ENCODE measurements around the gene ADM5.

The ADM5 gene

GRCh38 chr19:49658139-49658517, 31.3 kb upstream of the ADM5 start:
- DNase-seq (ENCODE audit: low read depth in 4 of 4, low spot score in 1 of 4), result no peak

- no peak for DNase-seq (ENCODE audit: low read depth in 4 of 4, low spot score in 1 of 4)
These were observed 30.6 kb upstream of the ADM5 start for GRCh38 chr19:49658566-49659442.

- no peak for DNase-seq (ENCODE audit: low read depth in 4 of 4, low spot score in 1 of 4)
These were observed 28.9 kb upstream of the ADM5 start for GRCh38 chr19:49660338-49660961.

GRCh38 chr19:49662011-49662410, 27.4 kb upstream of the ADM5 start:
- DNase-seq (ENCODE audit: low read depth in 4 of 4, low spot score in 1 of 4), result no peak

GRCh38 chr19:49663224-49663623, 26.2 kb upstream of the ADM5 start:
- no peak for DNase-seq (ENCODE audit: low read depth in 4 of 4, low spot score in 1 of 4)

- DNase-seq (ENCODE audit: low read depth in 4 of 4, low spot score in 1 of 4), result peak; percentile 87 to 91 (median 90)
These were observed 25.0 kb upstream of the ADM5 start for GRCh38 chr19:49664171-49665035.

- no peak for DNase-seq (ENCODE audit: low read depth in 4 of 4, low spot score in 1 of 4)
These were observed 24.4 kb upstream of the ADM5 start for GRCh38 chr19:49665036-49665350.

- DNase-seq (ENCODE audit: low read depth in 4 of 4, low spot score in 1 of 4), result peak; percentile 99 to 100 (median 100)
These were observed 23.9 kb upstream of the ADM5 start, which contains the start of the genes BCL2L12 and IRF3 for GRCh38 chr19:49665351-49666119. Gene BCL2L12 (plus strand): TSS chr19:49665933. CDS start chr19:49666693, 760 bp downstream. Gene IRF3 (minus strand): TSS chr19:49665857. CDS start chr19:49664838, 1,019 bp downstream.

GRCh38 chr19:49666120-49666444, 23.3 kb upstream of the ADM5 start:
- DNase-seq (ENCODE audit: low read depth in 4 of 4, low spot score in 1 of 4), result no peak

GRCh38 chr19:49667473-49667872, 21.9 kb upstream of the ADM5 start:
- DNase-seq (ENCODE audit: low read depth in 4 of 4, low spot score in 1 of 4), result no peak

- no peak for DNase-seq (ENCODE audit: low read depth in 4 of 4, low spot score in 1 of 4)
These were observed 19.9 kb upstream of the ADM5 start for GRCh38 chr19:49669516-49669915.

- DNase-seq (ENCODE audit: low read depth in 4 of 4, low spot score in 1 of 4), result peak; percentile 59 to 68 (median 62)
These were observed 17.1 kb upstream of the ADM5 start for GRCh38 chr19:49672131-49672919.

GRCh38 chr19:49676136-49676783, 13.1 kb upstream of the ADM5 start:
- DNase-seq (ENCODE audit: low read depth in 4 of 4, low spot score in 1 of 4), result peak in 2 of 4 experiments; percentile 57 to 64

GRCh38 chr19:49676784-49677230, 12.6 kb upstream of the ADM5 start:
- DNase-seq (ENCODE audit: low read depth in 4 of 4, low spot score in 1 of 4), result peak; percentile 95 to 99 (median 97)

GRCh38 chr19:49677231-49677900, 12.0 kb upstream of the ADM5 start, which contains the start of gene PRMT1:
Gene PRMT1 (plus strand): TSS chr19:49677271. CDS start chr19:49677281, 10 bp downstream.
- no peak for DNase-seq (ENCODE audit: low read depth in 4 of 4, low spot score in 1 of 4)

- peak; percentile 62 to 74 (median 64) for DNase-seq (ENCODE audit: low read depth in 4 of 4, low spot score in 1 of 4)
These were observed 11.3 kb upstream of the ADM5 start for GRCh38 chr19:49677901-49678674.

- DNase-seq (ENCODE audit: low read depth in 4 of 4, low spot score in 1 of 4), result no peak
These were observed 10.2 kb upstream of the ADM5 start for GRCh38 chr19:49678985-49679770.
